Ammon's horn (tissue), 1 donor: ENCODE data around the gene TENT4A.

Source experiments
- DNase-seq: peaks from one replicate; pipeline ENCODE4 v3.0.0-alpha.2; 2016; ENCODE audit warnings: low spot score

TENT4A gene

GRCh38 chr5:6752782-6753181, 39.5 kb downstream of the TENT4A start:
- DNase-seq, result no peak

GRCh38 chr5:6753851-6754250, 40.6 kb downstream of the TENT4A start:
- DNase-seq, result peak; percentile 56

GRCh38 chr5:6754766-6755165, 41.5 kb downstream of the TENT4A start:
- DNase-seq, result no peak

- no peak for DNase-seq
These were observed 42.3 kb downstream of the TENT4A start for GRCh38 chr5:6755519-6755918.

GRCh38 chr5:6755941-6756340, 42.7 kb downstream of the TENT4A start:
- DNase-seq, result no peak

GRCh38 chr5:6757414-6757969, 44.3 kb downstream of the TENT4A start:
- no peak for DNase-seq

- no peak for DNase-seq
These were observed 45.0 kb downstream of the TENT4A start for GRCh38 chr5:6758236-6758635.

GRCh38 chr5:6758706-6759105, 45.5 kb downstream of the TENT4A start:
- DNase-seq, result no peak

GRCh38 chr5:6759401-6759800, 46.2 kb downstream of the TENT4A start:
- no peak for DNase-seq

- no peak for DNase-seq
These were observed 46.8 kb downstream of the TENT4A start for GRCh38 chr5:6759983-6760382.

GRCh38 chr5:6760686-6761085, 47.5 kb downstream of the TENT4A start:
- no peak for DNase-seq

- no peak for DNase-seq
These were observed 48.1 kb downstream of the TENT4A start for GRCh38 chr5:6761333-6761732.

- DNase-seq, result no peak
These were observed 48.9 kb downstream of the TENT4A start for GRCh38 chr5:6762116-6762515.

GRCh38 chr5:6762697-6763096, 49.5 kb downstream of the TENT4A start:
- no peak for DNase-seq

- DNase-seq, result no peak
These were observed 50.0 kb downstream of the TENT4A start for GRCh38 chr5:6763191-6763590.

- peak; percentile 84 for DNase-seq
These were observed 52.6 kb downstream of the TENT4A start for GRCh38 chr5:6765612-6766525.

GRCh38 chr5:6766604-6767093, 53.4 kb downstream of the TENT4A start:
- DNase-seq, result peak; percentile 79

GRCh38 chr5:6767481-6768063, 54.3 kb downstream of the TENT4A start:
- no peak for DNase-seq

GRCh38 chr5:6768590-6769230, 55.5 kb downstream of the TENT4A start:
- DNase-seq, result no peak

GRCh38 chr5:6770826-6771607, 57.8 kb downstream of the TENT4A start:
- DNase-seq, result no peak

GRCh38 chr5:6772886-6773285, 59.7 kb downstream of the TENT4A start:
- peak; percentile 71 for DNase-seq
